HG03103 (cell line): ENCODE data around the gene PALM.
"Not testable (repeated sequence)": the region's sequence is repeated elsewhere in the genome, so short reads cannot be mapped to it uniquely, and the experiment has no call there.

Experiments used
- ATAC-seq: cut with Tn5 transposase; IDR thresholded peaks from one replicate; pipeline ENCODE4 v1.9.1; 2021; ENCODE audit warnings: low read depth; ENCODE audit not compliant: unreplicated experiment

The PALM gene

DNA sequence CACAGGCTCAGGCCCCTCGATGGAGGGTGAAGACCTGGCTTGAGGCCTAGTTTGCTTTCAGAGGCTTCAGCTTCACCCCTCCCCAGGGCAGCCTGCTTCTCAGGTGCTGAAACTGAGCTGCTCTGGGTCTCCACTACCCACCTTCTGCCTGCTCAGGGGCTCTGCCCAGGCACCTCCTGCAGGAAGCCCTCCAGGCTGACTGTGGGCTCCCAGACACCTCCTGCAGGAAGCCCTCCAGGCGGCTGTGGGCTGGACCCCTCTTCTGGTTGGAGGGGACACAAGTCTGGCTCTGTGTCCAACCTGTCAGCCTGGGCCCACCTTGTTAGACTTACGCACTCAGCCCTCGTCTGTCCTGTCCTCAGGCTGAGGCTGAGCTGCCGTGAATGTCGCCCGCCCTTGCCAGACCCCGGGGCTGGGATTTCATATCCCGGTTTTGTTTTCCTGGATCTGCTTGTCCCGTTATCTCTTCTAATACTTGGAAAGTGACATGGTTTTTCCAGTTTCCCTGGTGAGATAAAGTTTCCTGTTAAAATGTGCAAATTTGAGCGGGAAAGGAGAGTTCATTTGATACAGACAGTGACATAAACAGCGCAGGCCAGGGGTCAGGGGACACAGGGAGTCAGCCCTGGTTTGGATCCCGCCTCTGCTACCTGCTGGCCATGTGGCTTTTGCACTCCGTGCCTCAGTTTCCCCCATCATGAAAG lies 21.4 kb downstream of the PALM start:
- ATAC-seq, result no peak

- no peak for ATAC-seq
Measured at GRCh38 chr19:731000-731399, 22.3 kb downstream of the PALM start.

GRCh38 chr19:732148-733069 lies 23.7 kb downstream of the PALM start:
- no peak for ATAC-seq

DNA sequence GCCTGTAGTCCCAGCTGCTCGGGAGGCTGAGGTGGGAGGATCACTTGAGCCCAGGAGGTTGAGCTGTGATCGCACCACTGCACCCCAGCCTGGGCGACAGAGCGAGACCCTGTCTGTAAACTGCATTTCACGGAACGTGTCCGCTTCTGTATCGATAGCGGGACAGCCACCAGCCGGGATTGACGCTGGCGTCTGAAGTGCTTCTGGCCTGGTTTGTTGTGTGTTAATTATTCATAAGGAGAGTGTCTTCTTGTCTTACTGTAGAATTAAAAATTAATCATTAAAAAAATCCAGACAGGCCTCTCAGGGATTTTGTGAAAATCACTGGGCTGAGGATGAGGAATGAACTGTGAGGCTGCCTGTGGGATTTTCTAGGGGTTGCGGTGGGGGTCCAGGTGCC lies 26.0 kb downstream of the PALM start:
- ATAC-seq, result no peak

DNA sequence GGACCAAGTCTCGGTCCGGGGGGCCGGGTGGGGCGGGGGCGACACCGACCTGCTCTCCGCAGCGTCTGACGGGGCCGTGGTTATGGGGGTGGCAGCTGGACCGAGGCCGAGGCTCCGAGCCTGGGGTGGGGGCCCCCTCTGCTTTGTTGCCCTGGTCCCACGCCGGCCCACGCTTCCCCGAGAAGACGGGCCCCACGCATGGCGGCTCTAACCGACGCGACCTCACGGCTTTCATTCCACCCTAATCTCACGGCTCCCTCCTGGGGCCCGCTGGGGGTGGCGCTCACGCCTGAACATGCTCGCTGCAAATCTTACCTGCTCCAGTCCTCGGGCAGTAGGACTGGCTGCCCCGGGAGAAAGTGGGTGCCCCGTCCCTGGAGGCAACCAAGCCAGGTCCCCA lies 27.4 kb downstream of the PALM start:
- no peak for ATAC-seq

DNA sequence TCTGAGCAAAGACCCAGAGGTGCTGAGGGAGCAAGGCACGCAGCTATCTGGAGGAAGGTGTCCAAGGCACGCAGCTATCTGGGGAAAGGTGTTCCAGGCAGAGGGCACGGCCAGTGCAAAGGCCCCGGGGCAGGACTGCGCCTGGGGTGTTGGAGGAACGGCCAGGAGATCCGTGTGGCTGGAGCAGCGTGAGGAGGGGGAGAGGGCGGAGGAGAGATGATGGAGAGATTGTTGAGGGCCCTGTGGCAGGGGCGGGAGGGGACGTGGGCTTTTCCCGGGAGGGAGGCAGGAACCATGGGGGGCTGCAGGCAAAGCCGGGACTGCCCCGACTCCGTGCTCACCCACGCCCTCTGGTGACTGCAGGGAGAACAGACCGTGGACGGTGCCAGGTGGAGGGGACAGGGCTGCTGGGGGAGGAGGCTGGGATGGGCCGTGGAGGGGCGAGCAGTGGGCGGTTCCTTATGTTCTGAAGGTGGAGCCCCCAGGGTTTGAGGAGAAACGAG lies 28.9 kb downstream of the PALM start:
- ATAC-seq, result no peak

GRCh38 chr19:738509-739128 lies 29.9 kb downstream of the PALM start:
- no peak for ATAC-seq

DNA sequence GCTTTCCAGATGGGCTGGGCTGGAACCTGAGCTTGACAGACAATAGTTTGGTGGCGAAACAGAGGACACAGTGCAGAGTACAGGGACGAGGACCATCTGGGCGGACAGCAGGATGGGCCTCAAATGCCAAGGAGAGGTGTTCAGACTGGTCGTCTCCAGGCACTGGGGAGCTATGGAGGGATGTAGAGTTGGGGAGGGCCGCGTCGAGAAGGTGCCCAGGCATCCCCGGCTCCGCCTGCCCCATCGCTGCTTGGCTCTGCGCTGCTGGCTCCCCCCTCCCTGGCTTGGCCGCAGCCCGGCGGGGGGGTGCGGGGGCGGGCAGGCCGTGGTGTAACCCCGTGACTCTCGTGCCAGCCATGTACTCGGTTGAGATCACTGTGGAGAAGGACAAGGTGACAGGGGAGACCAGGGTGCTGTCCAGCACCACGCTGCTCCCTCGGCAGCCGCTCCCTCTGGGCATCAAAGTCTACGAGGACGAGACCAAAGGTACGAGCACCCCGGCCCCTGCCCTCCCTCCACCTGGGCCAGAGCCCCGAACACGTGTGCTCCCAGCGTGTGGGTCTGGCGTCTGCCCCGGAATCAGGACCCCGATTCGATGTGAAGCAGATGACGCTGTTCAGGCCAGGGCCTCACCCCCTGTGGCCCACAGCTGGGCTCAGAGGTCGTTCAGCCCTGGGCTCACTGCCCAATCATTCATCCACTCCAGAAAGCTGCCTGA lies 31.4 kb downstream of the PALM start:
- no peak for ATAC-seq

GRCh38 chr19:740816-741505 lies 32.2 kb downstream of the PALM start:
- not testable (repeated sequence) for ATAC-seq

- no peak for ATAC-seq
Measured at GRCh38 chr19:741506-742131, 32.9 kb downstream of the PALM start.

GRCh38 chr19:742540-743075 lies 33.9 kb downstream of the PALM start:
- ATAC-seq, result no peak

DNA sequence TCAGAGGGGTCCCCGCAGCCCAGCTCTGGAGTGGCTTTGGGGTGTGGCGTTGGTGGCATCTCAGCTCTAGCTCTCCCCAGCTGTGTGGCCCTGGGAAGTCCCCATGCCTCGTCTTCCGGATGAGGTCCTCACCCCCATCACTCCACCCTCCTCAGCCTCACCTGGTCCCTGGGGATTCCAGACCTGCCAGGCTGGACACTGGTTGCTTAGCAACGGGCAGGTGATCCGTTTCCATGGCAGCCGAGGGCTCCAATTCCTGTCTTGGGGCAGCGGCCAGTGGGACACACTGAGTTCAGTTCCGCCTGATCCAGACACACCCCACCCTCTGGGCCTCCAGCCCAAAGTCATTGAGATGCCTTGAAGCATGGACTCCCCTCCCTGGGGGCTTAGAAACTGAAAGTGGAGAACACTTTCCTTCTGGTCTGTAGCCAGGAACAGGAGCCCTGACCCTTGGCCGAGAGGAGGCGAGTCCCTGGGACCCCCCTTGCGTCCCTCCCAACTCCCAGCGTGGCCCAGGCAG lies 34.5 kb downstream of the PALM start:
- no peak for ATAC-seq

- ATAC-seq, result not testable (repeated sequence)
Measured at GRCh38 chr19:745138-745537, 36.4 kb downstream of the PALM start.

DNA sequence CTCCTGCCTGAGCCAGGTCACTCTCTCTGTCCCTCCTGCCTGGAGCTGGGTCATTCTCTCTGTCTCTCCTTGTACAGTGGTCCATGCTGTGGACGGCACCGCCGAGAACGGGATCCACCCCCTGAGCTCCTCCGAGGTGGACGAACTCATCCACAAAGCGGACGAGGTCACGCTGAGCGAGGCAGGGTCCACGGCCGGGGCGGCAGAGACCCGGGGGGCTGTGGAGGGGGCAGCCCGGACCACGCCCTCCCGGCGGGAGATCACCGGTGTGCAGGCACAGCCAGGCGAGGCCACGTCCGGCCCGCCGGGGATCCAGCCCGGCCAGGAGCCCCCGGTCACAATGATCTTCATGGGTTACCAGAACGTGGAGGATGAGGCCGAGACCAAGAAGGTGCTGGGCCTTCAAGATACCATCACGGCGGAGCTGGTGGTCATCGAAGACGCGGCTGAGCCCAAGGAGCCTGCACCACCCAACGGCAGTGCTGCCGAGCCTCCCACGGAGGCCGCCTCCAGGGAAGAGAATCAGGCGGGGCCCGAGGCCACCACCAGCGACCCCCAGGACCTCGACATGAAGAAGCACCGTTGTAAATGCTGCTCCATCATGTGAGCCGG lies 37.6 kb downstream of the PALM start:
- ATAC-seq, result no peak

DNA sequence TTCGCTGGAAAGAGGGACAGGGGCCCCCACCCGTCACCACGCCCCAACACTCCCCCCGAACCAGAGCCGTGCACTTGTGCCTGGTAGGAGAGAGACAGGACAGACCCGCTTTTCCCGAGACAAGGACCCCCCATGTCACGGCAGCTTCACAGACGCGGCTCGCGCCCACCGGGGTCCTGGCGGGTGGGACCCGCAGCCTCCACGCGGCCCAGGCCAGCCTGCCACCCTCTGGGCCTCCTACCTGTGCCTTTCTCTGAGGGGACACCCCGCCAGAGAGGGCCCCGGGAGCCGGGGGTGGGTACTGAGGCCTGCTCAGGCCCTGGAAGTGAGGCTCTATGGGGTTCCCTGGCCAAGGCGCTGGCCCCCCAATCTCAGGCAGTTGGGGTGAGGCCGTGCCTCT lies 38.2 kb downstream of the PALM start:
- no peak for ATAC-seq

DNA sequence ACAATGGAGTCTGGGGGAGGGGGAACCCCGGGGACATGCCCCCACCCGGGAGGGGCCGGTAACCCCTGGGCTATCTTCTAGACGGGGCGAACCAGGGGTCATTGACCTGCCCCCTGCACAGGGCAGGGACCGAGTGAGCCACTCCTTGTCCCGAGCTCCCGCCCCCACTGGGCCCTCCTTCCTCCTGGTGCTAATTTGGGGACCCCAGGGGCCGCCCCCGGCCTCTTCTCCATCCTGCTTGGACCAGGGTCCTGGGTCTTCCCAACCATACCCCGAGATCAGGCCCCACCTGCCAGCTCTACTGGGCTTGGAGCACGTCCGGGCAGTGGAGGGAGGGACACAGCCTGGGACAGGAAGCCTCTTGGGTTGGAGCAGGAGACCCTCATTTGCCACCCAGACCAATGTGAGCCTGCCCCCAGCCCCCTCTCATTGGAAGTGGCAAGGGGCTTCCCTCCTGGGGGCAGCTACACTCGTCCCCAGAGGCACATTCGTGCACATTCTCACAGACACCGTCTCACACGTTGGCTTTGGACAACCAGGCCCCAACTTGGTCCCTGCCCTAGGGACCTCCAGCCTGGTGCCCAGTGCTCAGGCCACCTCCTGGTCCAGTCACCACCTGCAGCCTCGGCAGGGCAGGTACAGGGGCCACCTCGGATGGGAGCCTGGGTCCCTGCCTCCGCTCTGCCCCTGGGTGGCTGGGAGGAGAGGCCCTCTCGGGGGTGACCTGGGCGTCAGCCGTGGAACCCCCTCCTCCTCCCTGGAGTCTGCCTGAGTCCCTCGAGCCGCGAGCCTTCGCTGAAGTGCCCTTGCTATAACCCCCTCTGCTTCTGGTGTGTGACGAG lies 38.9 kb downstream of the PALM start:
- ATAC-seq, result no peak

GRCh38 chr19:748274-748598 lies 39.5 kb downstream of the PALM start:
- ATAC-seq, result no peak

DNA sequence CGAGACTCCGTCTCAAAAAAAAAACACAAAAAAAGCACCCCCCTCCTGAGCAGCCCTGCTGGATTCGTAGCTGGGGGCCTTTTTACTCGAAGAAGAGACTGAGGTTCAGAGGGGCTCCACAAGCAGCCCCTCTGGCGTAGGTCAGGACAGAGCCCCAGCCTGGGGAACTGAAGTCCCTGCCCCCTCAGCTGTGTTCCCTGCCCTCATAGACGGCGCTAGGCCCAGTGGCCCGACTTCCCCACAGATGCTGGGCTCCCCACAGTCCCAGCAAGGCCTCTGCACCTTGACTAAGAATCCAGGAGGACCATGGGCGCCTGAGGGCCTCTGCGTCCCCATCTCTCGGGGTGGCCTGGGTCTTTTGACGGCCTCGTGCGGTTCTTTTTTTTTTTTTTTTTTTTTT lies 41.1 kb downstream of the PALM start:
- no peak for ATAC-seq
